Ishikawa (cell line): ENCODE results near the gene ILDR1.

ENCODE experiments used
- CEBPB ChIP-seq: IDR thresholded peaks from 2 replicates; pipeline ENCODE4 v1.6.1; 2012
- EGR1 ChIP-seq: IDR thresholded peaks from 2 replicates; pipeline ENCODE4 v1.6.1; 2012
- EP300 ChIP-seq: IDR thresholded peaks from 2 replicates; pipeline ENCODE4 v1.6.1; 2012; ENCODE audit warnings: borderline replicate concordance
- FOXM1 ChIP-seq: IDR thresholded peaks from 2 replicates; pipeline ENCODE4 v1.6.1; 2012; ENCODE audit warnings: low read depth, borderline replicate concordance
- MAX ChIP-seq: IDR thresholded peaks from 2 replicates; pipeline ENCODE4 v1.6.1; 2012
- RAD21 ChIP-seq: IDR thresholded peaks from 2 replicates; pipeline ENCODE4 v1.6.1; 2012; ENCODE audit warnings: low read depth
- REST ChIP-seq: IDR thresholded peaks from 2 replicates; pipeline ENCODE4 v1.6.1; 2012; ENCODE audit warnings: low read depth, mild to moderate bottlenecking
- TAF1 ChIP-seq: IDR thresholded peaks from 2 replicates; pipeline ENCODE4 v1.6.1; 2012; ENCODE audit warnings: low read depth, mild to moderate bottlenecking
- TCF12 ChIP-seq: IDR thresholded peaks from 2 replicates; pipeline ENCODE4 v1.6.1; 2012; ENCODE audit warnings: low read depth
- TEAD4 ChIP-seq: IDR thresholded peaks from 2 replicates; pipeline ENCODE4 v1.6.1; 2012
- USF1 ChIP-seq: IDR thresholded peaks from 2 replicates; pipeline ENCODE4 v1.6.1; 2012
- YY1 ChIP-seq: IDR thresholded peaks from 2 replicates; pipeline ENCODE4 v1.6.1; 2012; ENCODE audit warnings: low read depth

GRCh38 chr3:122003606-122004005 is 18.4 kb downstream of the ILDR1 start:
- TF ChIP-seq CEBPB (no peak), EP300 (no peak), EGR1 (no peak), MAX (no peak), FOXM1 (no peak), REST (no peak), USF1 (no peak), TAF1 (no peak), TEAD4 (no peak), YY1 (no peak), RAD21 (no peak), TCF12 (no peak)
